ENCODE results near the gene SSUH2. TPM values are rescaled to one million over a fixed set of nuclear protein-coding genes. Genes with fewer than 3 reads are reported as not detected.

Gene SSUH2
- polyA plus RNA-seq, 3 donors: not detected

DNA sequence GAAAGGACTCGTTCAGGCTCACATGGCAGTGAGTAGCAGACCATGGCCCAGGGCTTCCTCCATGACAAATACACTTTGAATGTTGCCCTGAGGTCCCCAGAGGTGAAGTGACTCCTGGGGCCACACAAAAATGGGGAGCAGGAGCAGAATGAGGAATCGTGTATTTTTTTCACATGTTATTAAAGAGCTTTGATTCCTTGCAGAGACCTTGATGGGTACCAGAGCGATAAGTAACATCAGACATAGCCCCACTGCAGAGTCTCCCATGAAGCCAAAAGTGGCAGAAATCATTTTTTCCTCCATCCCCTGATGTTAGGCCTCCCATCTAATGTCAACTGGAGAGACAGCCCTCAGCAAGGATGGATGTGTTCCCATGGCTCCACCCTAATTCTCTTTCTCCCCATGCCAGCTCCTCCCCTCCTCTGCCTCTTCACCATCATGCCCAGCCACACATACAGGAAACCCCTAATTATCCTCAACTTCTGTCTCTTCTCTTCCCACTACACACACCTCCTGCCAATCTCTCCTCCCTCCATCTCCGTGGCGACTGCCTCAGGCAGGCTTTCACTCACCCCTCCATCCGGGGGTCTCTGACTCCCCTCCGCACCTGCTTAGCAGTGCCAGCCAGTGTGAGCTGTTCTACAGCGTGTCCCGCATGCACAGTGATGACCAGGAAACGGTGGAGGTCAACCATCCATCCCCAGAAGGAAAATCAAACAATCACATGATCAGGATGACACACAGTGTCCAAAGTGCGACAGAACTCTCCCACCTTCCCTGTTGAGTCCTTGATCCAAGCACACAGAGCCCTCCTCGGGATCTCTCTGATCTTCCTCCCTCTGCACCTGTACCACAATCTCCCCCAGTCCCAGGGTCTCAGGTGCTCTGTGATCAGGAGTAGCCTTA lies 7.1 kb upstream of the SSUH2 start:
- Histone ChIP-seq H3K4me1 (ENCODE audit: control insufficient read depth in 1 of 2, insufficient read depth in 2 of 2, low read length in 2 of 2) (no peaks in the 10 kb centered on the region), H3K9ac (ENCODE audit: insufficient read depth, low read length, poor library complexity, severe bottlenecking) (no peak overlapping the region), H3K36me3 (replicated peaks in 1 of 2; ENCODE audit: control insufficient read depth in 1 of 2, insufficient read depth in 2 of 2, low read length in 2 of 2) (no peaks in the 10 kb centered on the region), H3K27me3 (ENCODE audit: control insufficient read depth in 2 of 2, insufficient read depth in 2 of 2, low read length in 2 of 2) (no peaks in the 10 kb centered on the region), H3K27ac (ENCODE audit: low read depth in 1 of 2, low read length in 2 of 2) (no peak overlapping the region), H3K79me2 (ENCODE audit: insufficient read depth, low read length) (no peaks in the 10 kb centered on the region), H3K9me3 (replicated peaks in 1 of 2; ENCODE audit: control insufficient read depth in 1 of 2, insufficient read depth in 1 of 2, low read length in 2 of 2) (no peaks in the 10 kb centered on the region), H3K4me2 (replicated peaks; ENCODE audit: extremely low read depth, low read length, poor library complexity, severe bottlenecking) (no peak overlapping the region), H2AFZ (ENCODE audit: insufficient read depth, low read depth, low read length, poor library complexity, severe bottlenecking) (no peak overlapping the region), H3K4me3 (replicated peaks in 1 of 3; ENCODE audit: low read depth in 2 of 3, low read length in 3 of 3) (no peak overlapping the region), H4K20me1 (ENCODE audit: insufficient read depth, low read length) (no peaks in the 10 kb centered on the region)
- no peak overlapping the region for H3K27ac Mint-ChIP-seq
- no peaks in the 10 kb centered on the region for H3K4me1 Mint-ChIP-seq
- intact Hi-C loops (cut with micrococcal nuclease): no loop called here
- WGBS (ENCODE audit: insufficient coverage): 90% methylated on average over 11 of the region's 12 CpGs
- TF ChIP-seq CTCF (IDR thresholded peaks at IDR 0.05): no peak
- peaks cover 5 to 7% (median 7%) of the 10 kb centered on the region in 3 donors for H3K27me3 Mint-ChIP-seq (ENCODE audit: low read depth in 3 of 3)
- no peak for DNase-seq
- peaks cover 0 to 2% (median 0%) of the 10 kb centered on the region in 7 donors for H3K9me3 Mint-ChIP-seq
- no peak overlapping the region for H3K4me3 Mint-ChIP-seq
- H3K36me3 Mint-ChIP-seq: no peaks in the 10 kb centered on the region

GRCh38 chr3:8650583-8651416 lies 6.2 kb upstream of the SSUH2 start:
- H3K9ac ChIP-seq (ENCODE audit: insufficient read depth, low read length, poor library complexity, severe bottlenecking): no peak overlapping the region
- WGBS (ENCODE audit: insufficient coverage): 63% methylated on average over 9 of the region's 13 CpGs
- H3K4me3 ChIP-seq (replicated peaks in 1 of 3; ENCODE audit: low read depth in 2 of 3, low read length in 3 of 3): no peak overlapping the region
- no peaks in the 10 kb centered on the region for H3K79me2 ChIP-seq (ENCODE audit: insufficient read depth, low read length)
- Mint-ChIP-seq H3K4me3 (no peak overlapping the region), H3K9me3 (peaks cover 0 to 2% (median 0%) of the 10 kb centered on the region in 7 donors), H3K27ac (peak overlapping the region in 2 of 7 donors; percentile 21 to 25), H3K27me3 (ENCODE audit: low read depth in 3 of 3) (peaks cover 5 to 7% (median 7%) of the 10 kb centered on the region in 3 donors), H3K36me3 (no peaks in the 10 kb centered on the region), H3K4me1 (no peaks in the 10 kb centered on the region)
- no peaks in the 10 kb centered on the region for H3K4me1 ChIP-seq (ENCODE audit: control insufficient read depth in 1 of 2, insufficient read depth in 2 of 2, low read length in 2 of 2)
- no peaks in the 10 kb centered on the region for H3K27me3 ChIP-seq (ENCODE audit: control insufficient read depth in 2 of 2, insufficient read depth in 2 of 2, low read length in 2 of 2)
- no peak overlapping the region for H3K4me2 ChIP-seq (replicated peaks; ENCODE audit: extremely low read depth, low read length, poor library complexity, severe bottlenecking)
- no peak overlapping the region for H2AFZ ChIP-seq (ENCODE audit: insufficient read depth, low read depth, low read length, poor library complexity, severe bottlenecking)
- intact Hi-C loops (cut with micrococcal nuclease): no loop called here
- no peak overlapping the region for H3K27ac ChIP-seq (ENCODE audit: low read depth in 1 of 2, low read length in 2 of 2)
- no peak for TF ChIP-seq CTCF (IDR thresholded peaks at IDR 0.05)
- DNase-seq: no peak
- H3K9me3 ChIP-seq (replicated peaks in 1 of 2; ENCODE audit: control insufficient read depth in 1 of 2, insufficient read depth in 1 of 2, low read length in 2 of 2): no peaks in the 10 kb centered on the region
- H4K20me1 ChIP-seq (ENCODE audit: insufficient read depth, low read length): no peaks in the 10 kb centered on the region
- H3K36me3 ChIP-seq (replicated peaks in 1 of 2; ENCODE audit: control insufficient read depth in 1 of 2, insufficient read depth in 2 of 2, low read length in 2 of 2): no peaks in the 10 kb centered on the region
